DMS153 treated with DMSO at 0.1 percent for 48 hours (cell line): ENCODE results near the gene HILPDA.
"Not testable (repeated sequence)": the region's sequence is repeated elsewhere in the genome, so short reads cannot be mapped to it uniquely, and the experiment has no call there.

Experiments
- DNase-seq: peaks from one replicate; lab custom pipeline; 2025; ENCODE audit not compliant: unreplicated experiment; lab: John Stamatoyannopoulos, UW

The HILPDA gene

GRCh38 chr7:128459394-128459878, 3.8 kb downstream of the HILPDA start:
- peak; percentile 12 for DNase-seq

- DNase-seq, result no peak
Measured at GRCh38 chr7:128462460-128462859, 6.8 kb downstream of the HILPDA start.

- not testable (repeated sequence) for DNase-seq
Measured at GRCh38 chr7:128463345-128463744, 7.7 kb downstream of the HILPDA start.

GRCh38 chr7:128463933-128464332, 8.3 kb downstream of the HILPDA start:
- DNase-seq, result not testable (repeated sequence)

GRCh38 chr7:128466871-128467270, 11.2 kb downstream of the HILPDA start:
- not testable (repeated sequence) for DNase-seq

- peak; percentile 70 for DNase-seq
Measured at GRCh38 chr7:128476402-128477335, 21.0 kb downstream of the HILPDA start, which contains the start of gene METTL2B. Gene METTL2B (plus strand): TSS chr7:128476748. CDS start chr7:128476766, 18 bp downstream.

GRCh38 chr7:128477336-128477690, 21.6 kb downstream of the HILPDA start:
- DNase-seq, result not testable (repeated sequence)

GRCh38 chr7:128479082-128479481, 23.4 kb downstream of the HILPDA start:
- not testable (repeated sequence) for DNase-seq

GRCh38 chr7:128488134-128488533, 32.5 kb downstream of the HILPDA start:
- not testable (repeated sequence) for DNase-seq

- DNase-seq, result no peak
Measured at GRCh38 chr7:128497405-128497804, 41.7 kb downstream of the HILPDA start.

GRCh38 chr7:128505416-128505815, 49.7 kb downstream of the HILPDA start:
- DNase-seq, result not testable (repeated sequence)

- not testable (repeated sequence) for DNase-seq
Measured at GRCh38 chr7:128506819-128507218, 51.1 kb downstream of the HILPDA start.

- DNase-seq, result not testable (repeated sequence)
Measured at GRCh38 chr7:128507321-128507993, 51.8 kb downstream of the HILPDA start.
